Measurements from ENCODE around the gene EFHD2.
"Not testable (repeated sequence)": the region's sequence is repeated elsewhere in the genome, so short reads cannot be mapped to it uniquely, and the experiment has no call there.

Gene EFHD2

DNA sequence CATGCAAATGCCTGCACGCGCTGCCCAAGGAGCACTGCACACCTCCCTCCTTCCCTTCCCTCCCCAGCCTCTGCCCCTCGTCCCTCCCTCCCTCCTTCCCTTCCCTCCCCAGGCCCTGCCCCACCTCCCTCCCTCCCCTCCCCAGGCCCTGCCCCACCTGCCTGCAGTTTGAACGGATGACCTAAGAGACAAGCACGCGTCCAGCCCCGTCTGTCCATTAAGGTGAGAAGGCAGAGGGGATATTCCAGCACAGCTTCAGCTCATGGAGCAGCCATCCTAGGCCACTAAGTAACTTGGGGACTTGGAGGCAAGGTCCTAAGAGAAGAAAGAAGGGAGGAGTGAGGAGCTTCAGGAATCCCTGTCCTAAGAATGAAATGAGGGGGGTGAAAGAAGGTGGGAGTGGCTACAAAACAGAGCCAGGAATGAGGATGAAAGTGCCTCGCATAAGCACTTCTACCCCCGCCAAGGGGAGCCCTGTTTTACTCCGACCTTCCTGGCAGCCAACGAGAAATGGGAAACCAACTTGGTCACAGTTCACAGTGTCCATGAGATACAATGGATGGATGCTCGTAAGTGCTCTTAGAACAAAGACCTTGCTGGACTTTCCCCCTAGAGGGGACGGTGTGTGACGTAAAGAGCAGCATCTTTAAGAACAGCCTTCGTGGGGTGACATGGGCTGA is 21.3 kb upstream of the EFHD2 start:
- no peak for DNase-seq

DNA sequence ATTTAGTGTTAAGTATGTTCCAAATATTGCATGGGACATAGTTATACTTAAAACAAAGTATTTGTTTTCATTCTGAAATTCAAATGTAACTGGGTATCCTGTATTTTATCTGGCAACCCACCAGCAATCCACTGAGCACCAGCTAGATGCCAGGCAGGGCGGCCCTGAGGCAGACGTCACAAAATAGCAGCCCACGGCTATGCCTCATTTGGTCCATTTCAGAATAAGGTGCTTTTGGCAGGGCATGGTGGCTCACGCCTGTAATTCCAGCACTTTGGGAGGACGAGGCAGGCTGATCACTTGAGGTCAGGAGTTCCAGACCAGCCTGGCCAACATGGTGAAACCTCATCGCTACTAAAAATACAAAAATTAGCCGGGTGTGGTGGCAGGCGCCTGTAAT is 19.9 kb upstream of the EFHD2 start:
- not testable (repeated sequence) for DNase-seq

DNA sequence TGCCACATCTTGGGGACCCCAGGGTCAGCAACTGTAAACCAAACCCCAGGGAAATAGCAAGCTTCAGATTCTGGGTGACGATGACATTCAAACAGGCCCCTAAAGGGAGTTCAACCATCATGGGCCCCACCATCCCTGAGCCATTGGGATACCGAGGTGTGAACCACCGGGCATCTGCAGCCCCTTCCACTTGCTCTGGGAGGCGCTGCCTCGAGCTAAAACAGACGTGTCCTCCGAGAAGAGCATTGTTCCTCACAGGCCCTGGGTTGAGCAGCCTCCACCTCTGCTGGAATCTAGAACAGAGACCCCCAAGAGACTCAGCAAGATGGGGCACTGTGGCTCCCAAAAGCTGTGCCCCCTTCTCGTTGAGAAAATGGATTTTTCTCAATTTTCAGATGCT is 19.0 kb upstream of the EFHD2 start:
- DNase-seq, result no peak

DNA sequence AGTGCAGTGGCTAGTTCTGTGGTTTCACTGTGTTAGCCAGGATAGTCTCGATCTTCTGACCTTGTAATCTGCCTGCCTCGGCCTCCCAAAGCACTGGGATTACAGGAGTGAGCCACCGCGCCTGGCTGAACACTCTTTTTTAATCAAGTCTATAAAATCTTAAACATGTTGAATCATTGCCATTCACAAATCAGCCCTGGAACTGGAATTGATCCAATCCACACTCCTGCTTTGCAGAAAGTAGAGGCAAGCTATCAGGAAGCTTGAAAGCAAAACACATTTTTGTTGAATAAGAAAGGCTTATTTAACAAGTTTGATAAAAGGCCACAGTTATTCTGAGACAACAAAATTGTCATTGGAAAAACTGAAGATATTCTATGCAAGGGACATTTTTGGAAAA is 18.3 kb upstream of the EFHD2 start:
- DNase-seq, result no peak

DNA sequence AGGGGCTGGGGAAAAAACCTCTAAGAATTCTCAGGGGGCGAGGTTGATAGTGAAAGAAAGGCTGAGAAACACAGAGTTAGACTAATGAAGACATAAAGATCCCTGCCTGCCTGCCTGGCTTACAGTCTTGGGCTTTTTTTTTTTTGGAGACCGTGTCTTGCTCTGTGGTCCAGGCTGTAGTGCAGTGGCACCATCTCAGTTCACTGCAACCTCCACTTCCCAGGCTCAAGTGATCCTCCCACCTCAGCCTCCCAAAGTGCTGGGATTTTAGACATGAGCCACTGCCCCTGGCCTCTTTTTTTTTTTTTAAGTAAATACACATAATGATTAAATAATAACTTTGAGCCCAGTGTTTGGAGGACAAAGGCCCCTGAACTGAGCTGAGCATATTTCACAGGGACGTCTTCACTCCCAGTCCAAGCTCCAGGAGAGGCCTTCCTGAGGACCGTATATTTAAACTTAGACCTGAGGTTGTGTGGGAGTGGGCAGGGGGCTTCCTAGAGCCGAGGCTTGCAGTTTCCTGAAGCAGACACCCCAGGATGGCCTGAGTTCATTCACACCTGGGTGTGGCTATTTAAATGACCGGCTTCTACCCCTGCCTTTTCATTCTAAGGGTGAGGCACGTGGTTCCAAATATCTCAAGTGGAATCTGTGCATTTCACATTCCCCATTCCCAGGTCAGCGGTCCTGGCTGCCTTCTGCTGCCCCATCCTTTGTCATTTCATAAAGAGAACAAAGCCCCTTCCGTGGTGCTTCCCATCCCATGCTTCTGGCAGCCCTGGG is 16.0 kb upstream of the EFHD2 start:
- no peak for DNase-seq

DNA sequence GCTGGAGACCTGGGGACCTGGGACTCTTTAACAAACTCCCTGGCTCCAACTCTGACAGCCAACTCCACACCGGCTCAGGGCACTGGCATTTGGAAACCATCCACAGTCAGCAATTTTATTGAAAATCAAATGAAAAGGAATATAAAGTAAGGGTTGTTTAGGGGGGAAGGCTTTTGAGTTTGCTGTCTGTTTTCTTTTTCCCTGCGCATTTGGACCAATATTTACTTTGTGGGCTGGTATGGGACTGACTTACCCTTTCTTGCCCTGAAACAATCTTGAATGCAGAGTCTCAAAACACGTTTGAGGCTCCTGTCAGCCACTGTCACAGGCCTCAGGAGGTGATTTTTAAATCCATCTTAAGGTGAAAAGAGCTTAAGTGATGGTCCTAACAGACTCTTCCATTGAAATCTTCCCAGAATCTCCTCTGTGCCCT is 15.4 kb upstream of the EFHD2 start:
- DNase-seq, result no peak

DNA sequence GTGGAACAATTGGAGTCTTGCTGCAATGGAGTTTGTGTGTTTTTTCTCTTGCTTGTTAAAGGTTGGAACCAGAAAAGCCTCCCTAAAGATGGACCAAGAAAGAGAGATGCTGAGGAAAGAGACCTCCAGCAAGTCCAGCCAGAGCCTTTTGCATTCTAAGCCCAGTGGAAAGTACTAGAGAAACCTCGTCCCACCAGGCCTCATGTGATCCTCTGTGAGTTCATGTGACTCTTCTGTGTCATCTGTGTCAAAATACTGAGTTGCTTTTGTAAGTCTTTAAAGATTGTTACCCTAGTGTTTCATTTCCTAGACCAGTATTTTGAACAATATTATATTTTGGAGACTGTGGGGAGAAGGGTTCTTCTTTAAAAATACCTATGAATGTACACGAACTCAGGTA is 12.5 kb upstream of the EFHD2 start:
- no peak for DNase-seq

DNA sequence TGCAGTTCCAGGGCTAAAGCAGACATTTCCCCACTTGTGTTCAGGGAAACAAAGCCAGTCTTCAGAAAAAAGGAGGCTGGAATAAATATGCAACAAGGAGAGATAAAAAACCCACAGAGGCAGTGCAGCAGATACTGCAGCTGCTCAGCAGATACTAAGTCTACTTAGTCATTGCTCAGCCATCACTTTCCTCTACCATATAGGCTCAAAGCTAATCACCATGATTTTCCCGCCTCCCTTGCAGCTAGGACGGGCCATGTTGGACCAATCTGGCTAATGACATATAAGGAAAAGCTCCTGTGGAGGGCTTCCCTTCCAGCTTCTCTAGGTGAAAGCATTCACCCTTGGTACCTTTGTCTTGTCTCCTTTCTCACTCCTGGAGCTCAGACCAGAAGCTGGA is 10.0 kb upstream of the EFHD2 start:
- no peak for DNase-seq

DNA sequence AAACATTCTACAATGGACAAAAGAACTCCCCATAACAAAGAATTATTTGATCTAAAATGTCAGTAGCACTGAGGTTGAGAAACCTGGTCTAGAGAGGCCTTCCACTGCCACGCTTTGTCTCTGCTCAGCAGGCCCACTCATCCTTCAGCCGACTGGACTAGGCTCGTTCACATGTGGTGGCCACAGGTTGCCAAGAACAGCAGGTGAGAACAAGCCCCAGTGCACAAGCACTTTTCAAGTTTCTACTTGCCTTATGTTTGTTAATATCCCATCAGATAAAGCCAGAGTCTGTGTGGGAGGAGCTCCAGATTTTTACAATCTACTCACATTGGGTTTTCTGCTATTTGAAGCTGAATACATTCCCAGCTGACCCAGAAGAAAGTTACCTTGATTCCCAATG is 9.1 kb upstream of the EFHD2 start:
- no peak for DNase-seq

DNA sequence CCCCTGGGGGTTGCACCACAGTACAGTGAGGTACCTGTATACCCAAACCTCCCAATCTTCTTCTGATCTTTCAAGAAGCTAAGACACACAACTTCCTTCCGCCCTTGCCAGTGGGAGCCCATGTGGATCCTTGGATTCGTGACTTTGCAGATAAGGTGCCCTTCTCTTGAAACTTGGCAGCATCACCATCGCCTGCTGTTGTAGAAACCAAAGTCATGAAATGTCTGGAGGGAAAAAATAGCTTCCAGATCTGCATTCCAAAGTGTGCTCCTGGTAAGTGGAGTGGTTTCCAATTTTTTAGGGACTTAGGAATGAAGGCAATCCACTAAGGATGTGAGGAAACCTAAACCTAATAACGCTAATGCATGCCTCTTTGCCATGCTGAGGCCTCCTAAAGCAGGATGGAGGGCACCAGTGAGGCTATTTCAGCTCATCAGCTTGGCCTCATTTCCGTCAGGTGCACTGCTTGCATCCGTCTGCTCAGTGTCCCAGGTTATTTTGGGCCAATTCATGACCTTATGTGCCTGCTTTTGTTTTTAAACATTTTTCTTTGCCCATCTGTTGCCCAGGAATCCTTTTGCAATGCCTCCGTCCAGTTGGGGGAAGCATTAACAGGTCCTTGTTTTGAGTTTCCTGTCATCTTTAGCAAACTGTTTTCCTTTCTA is 8.2 kb upstream of the EFHD2 start:
- DNase-seq, result no peak

DNA sequence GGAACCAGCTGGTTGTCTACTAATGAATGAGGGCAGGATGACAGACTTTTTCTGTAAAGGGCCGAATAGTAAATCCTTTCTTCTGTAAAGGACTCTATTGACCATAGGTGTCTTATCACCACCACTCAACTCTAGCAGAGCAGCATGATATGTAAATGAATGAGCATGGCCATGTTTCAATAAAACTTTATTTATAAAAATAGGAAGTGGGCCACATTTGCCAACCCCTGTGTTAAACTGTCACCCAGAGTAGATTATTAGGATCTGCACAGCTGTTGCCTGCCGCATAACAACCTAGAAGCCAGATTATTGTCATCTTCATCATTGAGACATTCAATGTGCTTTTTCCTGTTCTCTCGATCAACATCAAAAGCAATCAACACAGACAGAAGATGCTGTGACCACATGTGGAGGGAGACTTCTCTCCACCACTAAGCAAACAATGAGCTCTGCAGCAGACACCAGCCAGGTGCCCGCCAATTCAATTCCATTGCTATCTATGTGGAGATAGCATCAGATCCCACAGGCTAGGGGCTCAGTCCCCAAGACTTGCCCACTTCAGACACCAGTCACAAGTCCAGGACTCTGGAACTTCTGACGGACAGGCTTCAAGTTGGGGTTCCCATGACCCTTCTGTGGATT is 6.8 kb upstream of the EFHD2 start:
- DNase-seq, result no peak

DNA sequence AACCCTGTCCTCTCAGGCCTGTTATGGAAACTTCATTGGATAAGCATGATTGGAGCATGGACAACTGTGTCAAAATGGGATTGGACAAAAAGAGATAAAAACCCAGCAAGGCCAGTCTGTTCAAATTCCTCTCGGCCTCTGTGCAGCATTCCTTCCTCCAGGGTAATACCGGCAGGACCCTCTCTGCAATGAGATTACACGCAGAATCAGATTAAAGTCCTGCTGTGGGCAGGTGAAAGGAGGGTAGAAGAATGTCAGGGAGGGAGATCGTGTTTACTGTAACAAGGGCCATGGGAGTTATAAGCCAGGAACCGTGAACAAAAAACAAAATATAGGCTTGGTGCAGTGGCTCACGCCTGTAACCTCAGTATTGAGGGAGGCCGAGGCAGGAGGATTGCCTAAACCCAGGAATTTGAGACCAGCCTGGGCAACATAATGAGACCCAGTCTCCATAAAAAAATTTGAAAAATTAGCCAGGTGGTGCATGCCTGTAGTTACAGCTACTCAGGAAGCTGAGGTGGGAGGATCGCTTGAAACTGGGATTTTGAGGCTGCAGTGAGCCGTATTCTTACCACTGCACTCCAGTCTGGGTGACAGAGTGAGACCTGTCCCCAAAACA is 5.6 kb upstream of the EFHD2 start:
- no peak for DNase-seq

DNA sequence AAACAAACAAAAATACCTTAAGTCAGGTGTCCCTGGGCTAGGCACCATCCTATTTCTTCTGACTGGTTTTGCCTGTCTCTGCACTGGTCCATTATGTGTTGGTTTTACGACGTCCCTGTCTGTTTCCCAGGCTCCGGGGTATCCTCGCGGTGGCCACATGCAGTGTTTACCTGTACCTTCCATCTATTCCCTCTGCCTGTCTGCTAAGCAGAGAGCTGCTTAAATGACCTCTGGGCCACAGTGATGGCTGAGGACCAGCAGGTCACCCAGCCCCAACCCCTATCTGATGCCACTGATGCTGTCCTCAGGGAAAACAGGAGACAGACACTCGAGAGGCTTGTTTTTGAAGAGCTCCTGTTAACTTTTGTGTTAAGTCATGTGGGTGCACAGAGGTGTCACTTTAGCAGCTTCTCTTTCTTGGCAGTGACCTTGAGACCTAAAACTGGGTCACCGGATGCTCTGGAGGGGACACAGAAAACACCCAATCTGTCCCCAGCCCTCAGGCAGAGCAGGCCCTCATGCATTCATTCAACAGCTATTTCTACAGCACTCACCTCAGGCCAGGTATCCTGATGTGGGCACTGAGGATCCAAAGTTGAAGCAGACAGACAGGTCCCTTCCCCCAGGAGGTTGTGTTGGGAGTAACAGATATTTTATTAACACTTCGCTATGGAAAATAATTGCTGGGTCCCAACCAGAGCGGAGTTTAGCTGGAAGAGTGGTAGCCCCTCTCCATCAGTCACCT is 4.4 kb upstream of the EFHD2 start:
- DNase-seq, result no peak

DNA sequence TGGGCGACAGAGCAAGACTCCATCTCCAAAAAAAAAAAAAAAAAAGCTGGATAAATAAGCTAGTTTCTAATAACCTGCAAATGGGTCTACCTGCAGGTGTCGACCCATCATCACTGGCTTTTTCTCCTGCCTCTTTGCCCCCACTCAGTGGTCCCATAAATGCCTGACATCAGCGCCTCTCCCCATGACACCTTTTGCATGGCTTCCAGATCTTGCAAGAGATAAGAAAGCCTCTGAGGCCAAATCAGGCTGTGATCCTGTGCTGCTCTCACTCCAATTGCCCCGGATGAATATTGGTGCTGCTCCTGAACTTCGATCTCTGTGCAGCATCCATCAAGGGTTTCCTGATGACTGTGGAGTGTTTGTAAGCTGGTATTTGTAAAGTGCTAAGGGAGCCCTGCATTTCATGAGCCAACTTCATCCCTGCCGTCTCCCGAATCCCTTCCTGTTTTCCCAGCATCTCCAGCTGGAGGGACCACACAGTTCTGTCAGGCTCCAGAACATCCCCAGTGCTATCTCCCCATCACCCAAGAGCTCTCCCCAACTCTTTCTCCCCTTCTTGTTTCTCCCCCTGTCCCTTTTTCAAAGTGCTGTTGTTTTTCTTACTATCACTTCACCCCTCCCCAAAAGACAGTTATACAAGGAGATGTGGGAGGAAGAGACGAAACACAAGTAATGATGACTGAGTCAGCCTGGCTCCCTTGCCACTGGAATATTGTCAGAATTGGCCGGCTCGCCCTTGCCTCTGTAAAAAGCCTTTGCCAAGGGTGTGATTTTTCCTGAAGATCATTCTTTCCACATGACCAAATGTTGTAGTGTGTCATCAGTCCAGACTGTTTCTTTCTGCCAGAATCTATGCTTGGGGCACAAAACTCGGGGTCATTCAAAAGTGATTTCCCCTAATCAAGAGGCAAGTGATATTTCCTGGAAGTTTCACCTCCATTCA is 2.8 kb upstream of the EFHD2 start:
- no peak for DNase-seq

DNA sequence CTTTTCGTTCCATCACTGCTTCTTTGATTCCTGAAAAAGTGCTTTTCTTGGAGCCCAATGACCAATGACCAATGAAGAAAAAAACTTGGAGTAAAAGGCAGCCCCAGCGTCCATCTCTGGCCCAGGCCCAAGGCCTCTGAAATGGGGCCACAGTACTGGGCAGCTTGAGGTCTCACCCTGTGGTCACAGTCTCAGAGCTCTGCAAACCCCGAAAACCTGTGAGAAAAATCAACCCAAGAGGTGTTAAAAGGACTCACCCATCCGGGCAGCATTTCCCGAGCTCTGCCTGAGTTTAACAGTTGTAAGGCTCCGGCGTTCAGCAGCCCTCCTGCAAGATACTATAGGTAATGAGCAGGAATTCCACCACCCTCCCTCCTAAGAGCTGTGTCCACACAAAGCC is 2.1 kb upstream of the EFHD2 start:
- no peak for DNase-seq

DNA sequence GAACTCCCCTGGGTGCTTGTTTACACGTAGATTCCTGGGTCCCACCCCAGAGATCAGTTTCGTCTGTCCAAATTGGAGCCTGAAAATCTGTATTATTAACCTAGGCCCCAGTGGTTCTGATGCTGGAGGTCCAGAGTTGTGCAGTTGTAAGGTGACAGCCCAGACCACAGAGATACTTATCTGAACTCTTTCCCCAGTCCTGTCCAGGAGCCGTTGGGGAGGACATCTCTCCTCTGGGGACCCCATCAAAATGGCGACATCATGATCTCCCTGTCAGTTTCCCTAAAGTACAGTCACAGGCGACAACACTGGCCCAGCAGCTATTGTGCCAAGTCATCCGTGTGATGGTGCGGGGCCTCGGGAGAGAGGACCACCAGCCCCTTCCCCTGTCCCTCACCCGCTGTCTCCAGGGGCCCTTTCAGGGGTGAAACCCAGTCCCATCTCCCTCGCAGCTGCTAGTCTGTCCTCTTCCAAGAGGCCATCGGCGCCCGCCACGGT is 749 bp upstream of the EFHD2 start:
- DNase-seq, result no peak

DNA sequence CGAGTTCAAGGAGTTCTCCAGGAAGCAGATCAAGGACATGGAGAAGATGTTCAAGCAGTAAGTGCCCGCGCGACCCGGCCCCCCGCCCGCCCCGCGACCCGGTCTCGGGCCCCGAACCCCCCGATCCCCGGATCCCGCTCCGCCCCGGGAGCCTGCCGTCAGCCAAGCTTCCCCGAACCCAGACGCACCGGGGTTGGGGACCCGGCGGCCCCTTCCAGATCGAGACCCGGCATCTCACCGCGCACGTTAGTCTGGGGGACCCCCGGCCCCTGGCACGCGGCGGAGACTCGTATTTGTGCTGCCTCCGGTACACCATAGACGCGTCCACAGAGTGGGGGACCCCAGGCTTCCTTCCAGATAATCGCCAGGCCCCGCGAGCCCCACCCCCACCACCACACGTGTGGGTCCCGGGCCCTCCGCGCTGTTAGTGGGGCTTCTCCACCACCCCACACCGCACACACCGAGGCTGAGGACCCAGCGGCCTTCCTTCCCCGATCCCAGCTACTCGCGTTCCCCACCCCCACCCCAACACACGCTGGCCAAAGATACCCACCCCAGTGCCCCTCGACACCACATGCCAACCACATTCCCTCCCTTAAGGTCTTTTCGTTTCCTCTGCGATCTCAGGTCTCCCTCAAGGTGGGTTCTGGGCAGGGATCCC is 665 bp downstream of the EFHD2 start:
- DNase-seq, result no peak

DNA sequence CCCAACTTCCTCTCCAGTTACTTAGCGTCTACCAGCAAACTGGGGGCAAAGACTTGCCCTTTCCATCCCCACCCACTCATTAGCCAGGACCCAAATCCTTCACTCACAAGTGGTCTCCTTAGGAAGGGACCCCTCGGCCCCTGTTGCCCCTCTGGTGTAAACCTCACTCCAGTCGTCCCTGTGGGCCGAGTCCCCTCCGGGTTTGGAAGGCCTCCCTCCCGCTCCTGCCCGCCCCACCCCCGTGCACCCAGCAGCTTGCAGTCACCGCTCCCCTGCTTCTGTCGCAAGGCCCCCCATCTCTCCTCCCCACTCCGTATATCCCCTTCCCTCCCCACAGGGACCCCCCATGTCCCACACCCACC is 1.2 kb downstream of the EFHD2 start:
- DNase-seq, result no peak

DNA sequence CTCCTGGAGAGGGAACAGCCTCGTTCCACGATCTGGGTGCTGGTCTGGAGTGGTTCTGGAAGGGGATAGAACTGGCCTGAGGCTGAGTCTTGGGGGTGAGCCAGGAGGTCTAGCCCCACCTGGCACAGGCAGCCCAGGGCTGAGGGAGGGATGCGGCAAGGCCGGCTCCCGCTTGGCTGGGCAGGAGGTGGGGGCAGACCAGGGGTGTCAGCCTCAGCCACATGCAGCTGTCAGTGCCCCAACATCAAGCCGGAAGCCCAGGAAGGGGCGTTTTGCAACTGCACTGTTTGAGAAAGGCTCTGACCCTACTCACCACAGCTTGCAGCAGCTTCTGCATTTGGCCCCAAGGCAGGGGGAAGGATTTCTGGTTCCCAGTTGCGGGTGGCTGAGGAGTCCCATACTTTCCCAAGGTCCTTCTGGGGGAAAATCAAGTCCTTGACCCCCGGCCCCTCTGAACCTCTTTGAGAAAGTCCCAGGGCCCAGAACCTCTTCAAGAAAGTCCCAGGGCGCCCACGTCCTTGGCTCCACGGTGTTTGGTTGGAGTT is 2.0 kb downstream of the EFHD2 start:
- peak; percentile 37 for DNase-seq

DNA sequence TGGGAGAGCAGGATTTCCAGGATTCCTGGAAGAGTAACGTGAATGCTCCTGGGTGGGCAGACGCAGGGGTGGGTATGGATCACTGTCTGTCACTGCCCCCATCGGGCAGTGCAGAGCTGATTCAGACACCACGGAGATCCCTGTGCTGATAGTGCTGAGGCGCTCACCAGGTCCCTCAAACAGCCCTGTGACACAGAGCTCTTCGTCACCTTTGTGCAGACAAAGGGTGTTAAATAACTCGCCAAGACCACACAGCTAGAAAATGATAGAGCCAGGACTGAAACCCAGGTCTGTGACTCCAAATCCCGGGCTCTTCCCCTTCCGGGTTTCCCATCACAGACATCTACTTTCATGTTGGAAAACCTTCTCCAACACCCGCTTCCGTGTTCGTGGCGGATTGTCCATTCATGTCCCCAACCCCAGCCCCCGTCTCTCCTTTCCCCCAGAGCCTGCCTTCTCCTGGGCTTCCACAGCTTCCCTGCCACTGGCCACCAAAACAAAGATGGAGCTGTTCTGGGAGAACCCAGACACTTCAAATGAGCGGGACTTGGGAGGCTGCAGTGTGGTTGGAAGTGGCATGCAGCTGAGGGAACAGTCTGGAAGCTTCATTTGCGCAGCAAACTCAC is 2.6 kb downstream of the EFHD2 start:
- no peak for DNase-seq
